HEK293T (cell line): ENCODE data around the gene DLG5.

Experiments
- CTCF ChIA-PET: fragments of 350-600 bp; formaldehyde crosslinking; extraction: SDS; loops from one replicate; lab custom pipeline; 2021; ENCODE audit warnings: antibody characterized with exemption, inconsistent platforms; lab: Yijun Ruan, JAX
- POLR2A ChIA-PET: fragments of 350-600 bp; formaldehyde crosslinking; extraction: SDS; loops from one replicate; lab custom pipeline; 2020; ENCODE audit warnings: antibody characterized with exemption, inconsistent platforms; lab: Yijun Ruan, JAX
- DNase-seq: peaks from one replicate; pipeline ENCODE4 v3.0.0; 2012; ENCODE audit warnings: mixed read lengths; ENCODE audit errors: extremely low spot score
- ARNT ChIP-seq: fragments of 450-650 bp; IDR thresholded peaks from 2 replicates; pipeline ENCODE4 v1.6.1; 2017; ENCODE audit warnings: mild to moderate bottlenecking
- BHLHE40 ChIP-seq: fragments of 450-650 bp; IDR thresholded peaks from 2 replicates; pipeline ENCODE4 v1.6.1; 2016; ENCODE audit warnings: mild to moderate bottlenecking, moderate library complexity, borderline replicate concordance
- CTBP1 ChIP-seq: fragments of 450-650 bp; IDR thresholded peaks from 2 replicates; pipeline ENCODE4 v1.6.1; 2016; ENCODE audit warnings: borderline replicate concordance
- ELF4 ChIP-seq: fragments of 450-650 bp; IDR thresholded peaks from 2 replicates; pipeline ENCODE4 v1.6.1; 2017; ENCODE audit warnings: antibody characterized with exemption
- FOXA1 ChIP-seq: fragments of 450-650 bp; IDR thresholded peaks from 2 replicates; pipeline ENCODE4 v1.6.1; 2016; ENCODE audit warnings: mild to moderate bottlenecking
- FOXK2 ChIP-seq: fragments of 450-650 bp; IDR thresholded peaks from 2 replicates; pipeline ENCODE4 v1.6.1; 2016; ENCODE audit warnings: mild to moderate bottlenecking
- FOXM1 ChIP-seq: fragments of 450-650 bp; IDR thresholded peaks from 2 replicates; pipeline ENCODE4 v1.6.1; 2017; ENCODE audit warnings: mild to moderate bottlenecking, borderline replicate concordance
- HDGF ChIP-seq: fragments of 450-650 bp; IDR thresholded peaks from 2 replicates; pipeline ENCODE4 v1.6.1; 2017; ENCODE audit warnings: antibody characterized with exemption, borderline replicate concordance
- L3MBTL2 ChIP-seq: fragments of 450-650 bp; conservative IDR thresholded peaks from 2 replicates; pipeline ENCODE4 v1.6.1; 2016; ENCODE audit warnings: mild to moderate bottlenecking
- LEF1 ChIP-seq: fragments of 450-650 bp; IDR thresholded peaks from 2 replicates; pipeline ENCODE4 v1.6.1; 2017; ENCODE audit warnings: mild to moderate bottlenecking, borderline replicate concordance
- NFRKB ChIP-seq: fragments of 450-650 bp; IDR thresholded peaks from 2 replicates; pipeline ENCODE4 v1.6.1; 2016; ENCODE audit warnings: mild to moderate bottlenecking, moderate library complexity
- SP1 ChIP-seq: fragments of 450-650 bp; IDR thresholded peaks from 2 replicates; pipeline ENCODE4 v1.6.1; 2017
- SUZ12 ChIP-seq: fragments of 450-650 bp; IDR thresholded peaks from 2 replicates; pipeline ENCODE4 v1.6.1; 2016; ENCODE audit warnings: mild to moderate bottlenecking
- TARDBP ChIP-seq: fragments of 450-650 bp; IDR thresholded peaks from 2 replicates; pipeline ENCODE4 v1.6.1; 2016
- ZNF384 ChIP-seq: fragments of 450-650 bp; IDR thresholded peaks from 2 replicates; pipeline ENCODE4 v1.6.1; 2016
- TF ChIP-seq, protein P1 (sequence below): fragments of 450-650 bp; IDR thresholded peaks from 2 replicates; pipeline ENCODE4 v1.6.1; 2016

Gene DLG5

DNA sequence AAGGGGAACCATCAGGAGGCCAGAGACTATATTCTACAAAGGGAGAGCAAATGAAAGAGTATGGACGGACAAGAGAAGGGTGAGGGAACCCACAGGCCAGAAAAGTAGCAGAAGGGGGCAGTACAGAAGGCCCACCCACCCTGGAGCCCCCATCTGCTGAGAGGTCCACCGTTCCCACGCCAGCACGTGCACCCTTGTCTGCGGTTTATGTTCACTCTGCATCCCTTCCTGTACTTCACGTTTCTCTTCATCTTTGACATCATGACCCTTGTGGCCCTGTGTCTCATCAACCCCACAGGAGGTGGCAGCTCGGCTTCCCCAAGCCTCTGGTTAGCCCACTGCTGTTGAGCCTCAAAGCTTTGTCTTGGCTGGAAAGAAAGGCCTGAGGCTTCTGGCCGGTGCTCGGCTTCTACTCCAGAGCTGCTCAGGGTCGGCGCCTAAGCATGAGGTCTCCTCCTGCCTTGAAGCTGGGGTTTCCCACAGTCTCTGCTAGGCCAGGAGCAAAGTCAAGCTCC lies 138.0 kb downstream of the DLG5 start:
- CTCF ChIA-PET: no interaction called here
- no peak for DNase-seq
- TF ChIP-seq ARNT: no peak
- POLR2A ChIA-PET: no interaction called here

DNA sequence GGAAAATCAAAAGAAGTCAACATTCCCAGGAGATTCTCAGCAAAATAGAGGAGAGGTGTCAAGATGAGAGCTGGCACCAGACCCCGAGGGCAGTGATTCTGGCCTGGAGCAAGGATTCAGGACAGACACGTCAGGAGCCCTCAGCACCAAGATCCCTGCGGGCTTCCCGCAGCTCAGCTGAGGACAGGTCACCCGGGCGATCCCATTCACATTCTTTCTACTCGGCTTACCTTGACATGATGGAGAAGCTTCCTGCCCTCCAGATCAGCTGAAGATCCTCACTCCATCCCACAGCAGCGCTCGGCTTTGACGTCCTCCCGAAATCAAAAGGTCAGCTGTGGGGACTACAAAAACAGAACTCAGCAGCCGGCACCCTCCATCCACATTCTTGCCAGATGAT lies 139.1 kb downstream of the DLG5 start:
- ChIA-PET CTCF (no interaction called here), POLR2A (no interaction called here)
- TF ChIP-seq FOXM1: no peak
- TF ChIP-seq ELF4: no peak
- TF ChIP-seq LEF1: no peak
- no peak for TF ChIP-seq ARNT
- no peak for TF ChIP-seq L3MBTL2
- DNase-seq: no peak

DNA sequence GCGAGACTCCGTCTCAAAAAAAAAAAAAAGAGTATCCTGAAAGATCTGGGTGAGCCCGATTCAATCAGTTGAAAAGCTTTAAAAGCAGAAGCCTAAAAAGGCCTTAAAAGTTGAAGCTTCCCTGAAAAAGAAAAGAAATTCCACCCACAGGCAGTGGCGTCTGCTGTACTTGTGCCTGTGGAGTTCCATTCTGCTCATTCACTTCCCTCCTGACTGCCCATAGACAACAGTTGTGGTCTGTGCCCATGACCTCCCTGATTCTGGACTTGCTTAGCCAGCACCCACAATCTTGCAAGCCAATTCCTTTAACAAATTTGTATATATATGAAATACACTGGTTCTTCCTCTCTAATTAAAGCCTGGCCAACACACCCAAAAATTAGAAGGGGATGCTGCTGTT lies 141.7 kb downstream of the DLG5 start:
- DNase-seq: no peak
- ChIA-PET CTCF (no interaction called here), POLR2A (no interaction called here)
- TF ChIP-seq ARNT (no peak), CTBP1 (no peak), HDGF (no peak), FOXA1 (no peak), FOXK2 (no peak), TARDBP (no peak), ELF4 (no peak), SUZ12 (no peak), SP1 (no peak), NFRKB (no peak), ZNF384 (no peak), LEF1 (no peak), L3MBTL2 (no peak), BHLHE40 (no peak), FOXM1 (no peak)
- TF ChIP-seq, protein P1, sequence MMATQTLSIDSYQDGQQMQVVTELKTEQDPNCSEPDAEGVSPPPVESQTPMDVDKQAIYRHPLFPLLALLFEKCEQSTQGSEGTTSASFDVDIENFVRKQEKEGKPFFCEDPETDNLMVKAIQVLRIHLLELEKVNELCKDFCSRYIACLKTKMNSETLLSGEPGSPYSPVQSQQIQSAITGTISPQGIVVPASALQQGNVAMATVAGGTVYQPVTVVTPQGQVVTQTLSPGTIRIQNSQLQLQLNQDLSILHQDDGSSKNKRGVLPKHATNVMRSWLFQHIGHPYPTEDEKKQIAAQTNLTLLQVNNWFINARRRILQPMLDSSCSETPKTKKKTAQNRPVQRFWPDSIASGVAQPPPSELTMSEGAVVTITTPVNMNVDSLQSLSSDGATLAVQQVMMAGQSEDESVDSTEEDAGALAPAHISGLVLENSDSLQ: no peak

DNA sequence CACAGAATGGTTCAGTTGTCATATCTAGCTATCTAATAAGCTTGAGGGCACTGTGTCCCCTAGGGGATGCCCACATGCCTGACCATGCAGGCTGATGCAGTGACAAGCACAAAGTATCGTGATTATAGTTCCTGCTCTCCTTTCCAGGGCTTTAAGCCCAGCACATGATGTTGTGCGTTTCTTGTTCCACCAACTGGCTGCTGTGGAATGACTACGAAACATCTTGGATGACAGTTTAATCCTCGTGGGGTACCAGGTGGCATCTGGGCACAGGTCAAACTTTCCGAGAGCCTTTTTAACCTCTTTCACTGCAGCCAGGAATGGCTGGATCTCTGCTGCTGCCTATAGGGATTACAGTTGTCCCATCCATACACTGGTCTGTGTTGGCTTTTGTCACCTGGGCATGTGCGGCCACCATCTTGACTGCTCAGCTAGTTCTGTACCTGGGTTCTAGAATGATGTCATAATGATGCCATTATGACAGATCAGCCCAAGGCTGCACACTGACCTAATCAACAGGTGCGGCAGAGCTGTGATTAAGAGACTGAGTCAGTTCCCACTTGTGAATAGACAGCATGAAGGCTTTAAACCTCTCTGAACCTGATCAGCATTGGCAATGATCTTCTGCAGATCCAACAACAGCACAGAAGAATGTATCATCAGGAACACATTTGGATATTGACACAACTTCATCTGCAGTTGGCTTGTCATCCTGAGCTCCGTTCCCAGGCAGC lies 144.1 kb downstream of the DLG5 start:
- CTCF ChIA-PET: no interaction called here
- POLR2A ChIA-PET: no interaction called here
- no peak for DNase-seq
- no peak for TF ChIP-seq TARDBP

DNA sequence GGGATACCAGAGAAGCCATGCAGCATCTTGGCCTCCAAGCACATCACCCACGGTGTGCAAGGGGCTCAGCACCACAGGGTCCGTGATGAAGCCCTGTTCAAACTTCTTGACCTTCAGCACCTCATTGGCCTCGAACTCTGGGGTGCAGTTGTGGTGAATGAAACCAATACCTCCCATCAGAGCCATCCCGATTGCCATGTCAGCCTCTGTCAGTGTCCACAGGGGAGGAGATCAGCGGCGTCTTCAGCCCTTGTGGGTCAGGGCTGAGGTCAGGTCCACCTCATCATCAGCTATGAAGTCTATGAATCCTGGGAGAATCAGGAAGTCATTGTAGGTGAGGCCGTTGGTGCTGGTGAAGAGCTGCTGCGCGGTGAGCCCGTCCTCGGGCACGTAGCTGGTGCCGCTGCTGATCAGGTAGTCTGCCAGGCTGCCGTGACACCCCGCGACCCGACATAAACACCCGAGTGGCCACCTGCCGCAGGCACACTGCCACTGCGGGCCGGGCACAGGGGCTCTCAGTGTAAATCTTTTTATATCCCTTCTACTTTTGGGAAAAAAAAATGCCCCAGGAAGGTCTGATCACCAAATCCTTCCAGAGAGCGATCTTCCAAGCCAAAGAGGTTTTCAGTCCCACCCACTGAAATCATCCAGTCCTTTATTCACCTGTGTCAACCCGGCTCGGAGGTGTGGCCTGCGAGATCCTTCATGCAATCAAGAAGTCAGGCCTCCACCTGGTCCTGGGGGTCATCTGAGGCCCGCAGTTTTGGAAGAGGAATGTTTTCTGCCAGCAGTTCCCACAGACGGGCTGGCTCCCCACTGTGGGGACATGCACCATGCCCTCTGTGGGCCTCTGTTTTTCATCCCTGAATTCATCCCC lies 144.9 kb downstream of the DLG5 start:
- no peak for DNase-seq
- no peak for TF ChIP-seq BHLHE40
- TF ChIP-seq ARNT: no peak
- no peak for TF ChIP-seq SP1
- TF ChIP-seq CTBP1: no peak
- no peak for TF ChIP-seq FOXM1
- no peak for TF ChIP-seq ELF4
- TF ChIP-seq, protein P1: no peak
- no peak for TF ChIP-seq SUZ12
- no peak for TF ChIP-seq FOXA1
- no peak for TF ChIP-seq LEF1
- no peak for TF ChIP-seq TARDBP
- no peak for TF ChIP-seq FOXK2
- TF ChIP-seq L3MBTL2: no peak
- TF ChIP-seq NFRKB: no peak
- no peak for TF ChIP-seq HDGF
- TF ChIP-seq ZNF384: no peak
- ChIA-PET CTCF (no interaction called here), POLR2A (no interaction called here)

DNA sequence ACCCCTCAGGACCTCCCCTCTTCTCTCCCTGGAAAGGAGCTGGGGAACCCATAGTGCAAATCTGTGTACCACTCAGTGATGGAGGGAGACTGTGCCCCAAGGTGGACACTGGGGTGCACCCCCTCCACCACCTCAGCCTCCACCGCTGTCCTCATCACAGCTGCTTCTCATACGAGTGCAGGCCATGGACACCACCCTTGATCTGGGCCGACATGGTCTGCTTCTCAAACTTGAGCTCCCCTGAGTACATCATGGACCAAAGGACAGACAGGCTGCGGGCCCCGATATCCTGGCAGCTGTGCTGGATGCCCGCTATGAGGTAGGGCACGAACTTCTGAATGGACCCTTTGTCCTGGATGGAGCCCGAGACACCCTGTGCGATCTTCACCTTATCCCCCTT lies 146.4 kb downstream of the DLG5 start:
- ChIA-PET CTCF (no interaction called here), POLR2A (no interaction called here)
- DNase-seq: no peak
- no peak for TF ChIP-seq ZNF384
- no peak for TF ChIP-seq BHLHE40
- TF ChIP-seq TARDBP: no peak
- no peak for TF ChIP-seq FOXM1
- no peak for TF ChIP-seq ELF4
- no peak for TF ChIP-seq LEF1
- no peak for TF ChIP-seq SUZ12
- no peak for TF ChIP-seq L3MBTL2
- no peak for TF ChIP-seq SP1
- no peak for TF ChIP-seq ARNT

DNA sequence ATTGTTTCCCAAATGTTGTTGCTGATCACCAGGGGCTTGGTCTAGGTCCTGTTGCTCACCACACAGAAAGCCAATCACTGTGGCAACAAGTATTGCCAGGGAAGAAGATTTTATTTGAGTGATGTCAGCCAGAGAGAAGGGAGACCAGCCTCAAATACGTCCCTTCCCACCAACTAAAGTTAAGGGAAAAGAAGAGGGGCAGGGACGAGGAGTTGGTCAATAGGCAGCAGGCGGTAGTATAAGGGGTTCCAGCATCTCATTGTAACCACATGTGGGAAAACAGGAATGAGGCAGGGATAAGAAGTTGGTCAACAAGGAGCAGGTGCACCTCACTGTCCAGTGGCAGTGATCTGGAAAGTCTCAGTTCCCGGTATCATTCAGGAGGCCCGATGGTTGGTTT lies 150.1 kb downstream of the DLG5 start:
- CTCF ChIA-PET: no interaction called here
- no peak for DNase-seq
- no peak for TF ChIP-seq ARNT
- no peak for TF ChIP-seq TARDBP
- TF ChIP-seq CTBP1: no peak
- TF ChIP-seq, protein P1: no peak
- no peak for TF ChIP-seq FOXK2
- TF ChIP-seq SP1: no peak
- no peak for TF ChIP-seq ZNF384
- TF ChIP-seq BHLHE40: no peak
- no peak for TF ChIP-seq FOXA1
- TF ChIP-seq HDGF: no peak
- no peak for TF ChIP-seq ELF4
- TF ChIP-seq NFRKB: no peak
- no peak for TF ChIP-seq LEF1
- no peak for TF ChIP-seq FOXM1
- no peak for TF ChIP-seq L3MBTL2
- TF ChIP-seq SUZ12: no peak
- POLR2A ChIA-PET: no interaction called here
